A549 treated with AZD2906 at 1 μM for 4 hours (cell line): ENCODE data around the gene UGT1A6. TPM values are rescaled to one million over a fixed set of nuclear protein-coding genes. Genes with fewer than 3 reads are reported as not detected.

Experiments
- total RNA-seq: library from RNA; stranded (reverse); fragments of 200-300 nt; extraction: Qiagen RNA extraction; gene quantifications from 5 replicates; pipeline ENCODE4 v1.2.3, GENCODE V29; 2022

The UGT1A6 gene
- total RNA-seq = 0.72 to 1.1 TPM (median 0.89 TPM) in 5 replicates

GRCh38 chr2:233692648-233693047, at the start of gene UGT1A6:
UGT1A6 (plus strand) TSS chr2:233692890; CDS start chr2:233693005, 115 bp downstream.

GRCh38 chr2:233671290-233672161, 21.2 kb upstream of the UGT1A6 start, which contains the start of gene UGT1A9:
UGT1A9 (plus strand) TSS chr2:233671898; CDS start chr2:233671935, 37 bp downstream.

GRCh38 chr2:233681521-233682099, 11.1 kb upstream of the UGT1A6 start, which contains the start of gene UGT1A7:
UGT1A7 (plus strand) TSS chr2:233681901; CDS start chr2:233681938, 37 bp downstream.

GRCh38 chr2:233712611-233713261, 20.0 kb downstream of the UGT1A6 start, which contains the start of gene UGT1A5:
UGT1A5 (plus strand) TSS chr2:233712907; CDS start chr2:233712992, 85 bp downstream.

GRCh38 chr2:233718552-233718951, 25.9 kb downstream of the UGT1A6 start, which contains the start of gene UGT1A4:
UGT1A4 (plus strand) TSS chr2:233718736; CDS start chr2:233718821, 85 bp downstream.

GRCh38 chr2:233728723-233729301, 36.1 kb downstream of the UGT1A6 start, which contains the start of gene UGT1A3:
UGT1A3 (plus strand) TSS chr2:233729042; CDS start chr2:233729127, 85 bp downstream.

GRCh38 chr2:233760043-233760442, 67.4 kb downstream of the UGT1A6 start, which contains the start of gene UGT1A1:
UGT1A1 (plus strand) TSS chr2:233760270; CDS start chr2:233760288, 18 bp downstream.

GRCh38 chr2:233778030-233778429, 85.3 kb downstream of the UGT1A6 start, which contains the start of gene MROH2A:
MROH2A (plus strand) TSS chr2:233778330; CDS start chr2:233779359, 1,029 bp downstream.

Other genes with a start within 250 kb of the UGT1A6 start
- gene USP40, start 126.1 kb upstream of the UGT1A6 start, total RNA-seq = 20.1 to 24.5 TPM (median 22.5 TPM) in 5 replicates
- 0.03 to 0.10 TPM (median 0.07 TPM) in 3 of 5 replicates, not detected in the others for gene UGT1A8, start 75.3 kb upstream of the UGT1A6 start, total RNA-seq
- 0.03 to 0.14 TPM (median 0.08 TPM) in 4 of 5 replicates, not detected in the other for gene UGT1A10, start 56.4 kb upstream of the UGT1A6 start, total RNA-seq
- gene UGT1A9, start 21.0 kb upstream of the UGT1A6 start, total RNA-seq = 3.3 to 5.5 TPM (median 3.7 TPM) in 5 replicates
- gene UGT1A7, start 11.0 kb upstream of the UGT1A6 start, total RNA-seq = 3.4 to 5.0 TPM (median 3.5 TPM) in 5 replicates
- 0.03 to 0.09 TPM (median 0.05 TPM) in 3 of 5 replicates, not detected in the others for gene UGT1A5, start 20.0 kb downstream of the UGT1A6 start, total RNA-seq
- 0.06 to 0.11 TPM (median 0.06 TPM) in 3 of 5 replicates, not detected in the others for gene UGT1A4, start 25.8 kb downstream of the UGT1A6 start, total RNA-seq
- 0.05 to 0.09 TPM (median 0.07 TPM) in 4 of 5 replicates, not detected in the other for gene UGT1A3, start 36.2 kb downstream of the UGT1A6 start, total RNA-seq
- 0.51 to 0.86 TPM (median 0.73 TPM) in 5 replicates for gene UGT1A1, start 67.4 kb downstream of the UGT1A6 start, total RNA-seq
- 0.11 to 0.23 TPM (median 0.18 TPM) in 4 of 5 replicates, not detected in the other for gene MROH2A, start 85.4 kb downstream of the UGT1A6 start, total RNA-seq
- 48.3 to 54.8 TPM (median 50.4 TPM) in 5 replicates for gene HJURP, start 161.6 kb downstream of the UGT1A6 start, total RNA-seq
- 0.20 to 0.47 TPM (median 0.30 TPM) in 4 of 5 replicates, not detected in the other for gene TRPM8, start 224.5 kb downstream of the UGT1A6 start, total RNA-seq